ENCODE measurements around the gene USB1.

The USB1 gene

GRCh38 chr16:58000706-58001676, at the start of gene USB1:
Gene USB1 (plus strand): TSS chr16:58001407. CDS start chr16:58001484, 77 bp downstream.
- H3K27me3 ChIP-seq (ENCODE audit: control insufficient read depth in 5 of 5, insufficient read depth in 4 of 5, low read length in 5 of 5), result no peaks in the 10 kb centered on the region
- peak within 1 kb of the TSS; percentile 37 to 85 (median 78) for H3K4me3 ChIP-seq (ENCODE audit: low read depth in 1 of 5, low read length in 5 of 5)
- peak within 1 kb of the TSS; percentile 38 to 89 (median 86) for H3K9ac ChIP-seq (ENCODE audit: low read length in 5 of 5)
- no peaks in the 10 kb centered on the region for H3K9me3 ChIP-seq (ENCODE audit: control insufficient read depth in 5 of 5, low read length in 5 of 5)
- peak within 1 kb of the TSS; percentile 86 for H3K27ac ChIP-seq (ENCODE audit: low read depth, low read length)
- peaks cover 6 to 39% (median 32%) of the 10 kb centered on the region in 5 donors for H3K4me1 ChIP-seq (ENCODE audit: control insufficient read depth in 5 of 5, insufficient read depth in 5 of 5, low read length in 5 of 5)
- peaks cover 0 to 32% (median 23%) of the 10 kb centered on the region in 5 donors for H3K36me3 ChIP-seq (ENCODE audit: control insufficient read depth in 5 of 5, insufficient read depth in 5 of 5, low read length in 5 of 5)

- Histone ChIP-seq H3K4me3 (ENCODE audit: low read depth in 1 of 5, low read length in 5 of 5) (no peak overlapping the region), H3K27me3 (ENCODE audit: control insufficient read depth in 5 of 5, insufficient read depth in 4 of 5, low read length in 5 of 5) (peaks cover 5 to 16% (median 5%) of the 10 kb centered on the region in 5 donors)
Observed at GRCh38 chr16:57952909-57953308, 48.3 kb upstream of the USB1 start.

GRCh38 chr16:57953857-57954256, 47.4 kb upstream of the USB1 start:
- H3K27me3 ChIP-seq (ENCODE audit: control insufficient read depth in 5 of 5, insufficient read depth in 4 of 5, low read length in 5 of 5), result peaks cover 5 to 16% (median 5%) of the 10 kb centered on the region in 5 donors
- no peak overlapping the region for H3K27ac ChIP-seq (ENCODE audit: low read depth, low read length)
- H3K4me1 ChIP-seq (ENCODE audit: control insufficient read depth in 5 of 5, insufficient read depth in 5 of 5, low read length in 5 of 5), result no peaks in the 10 kb centered on the region
- no peak overlapping the region for H3K9ac ChIP-seq (ENCODE audit: low read length in 5 of 5)
- H3K36me3 ChIP-seq (ENCODE audit: control insufficient read depth in 5 of 5, insufficient read depth in 5 of 5, low read length in 5 of 5), result no peaks in the 10 kb centered on the region
- no peak overlapping the region for H3K4me3 ChIP-seq (ENCODE audit: low read depth in 1 of 5, low read length in 5 of 5)
- H3K9me3 ChIP-seq (ENCODE audit: control insufficient read depth in 5 of 5, low read length in 5 of 5), result peaks cover 0 to 3% (median 0%) of the 10 kb centered on the region in 5 donors

More at GRCh38 chr16:57952909-57953308, 48.3 kb upstream of the USB1 start:
- Histone ChIP-seq H3K9ac (ENCODE audit: low read length in 5 of 5) (no peak overlapping the region), H3K4me1 (ENCODE audit: control insufficient read depth in 5 of 5, insufficient read depth in 5 of 5, low read length in 5 of 5) (no peaks in the 10 kb centered on the region), H3K36me3 (ENCODE audit: control insufficient read depth in 5 of 5, insufficient read depth in 5 of 5, low read length in 5 of 5) (no peaks in the 10 kb centered on the region), H3K27ac (ENCODE audit: low read depth, low read length) (no peak overlapping the region), H3K9me3 (ENCODE audit: control insufficient read depth in 5 of 5, low read length in 5 of 5) (peaks cover 0 to 3% (median 0%) of the 10 kb centered on the region in 5 donors)

GRCh38 chr16:57955572-57956188, 45.5 kb upstream of the USB1 start:
- Histone ChIP-seq H3K27me3 (ENCODE audit: control insufficient read depth in 5 of 5, insufficient read depth in 4 of 5, low read length in 5 of 5) (peaks cover 0 to 14% (median 4%) of the 10 kb centered on the region in 5 donors), H3K4me3 (ENCODE audit: low read depth in 1 of 5, low read length in 5 of 5) (no peak overlapping the region), H3K27ac (ENCODE audit: low read depth, low read length) (no peak overlapping the region), H3K4me1 (ENCODE audit: control insufficient read depth in 5 of 5, insufficient read depth in 5 of 5, low read length in 5 of 5) (no peaks in the 10 kb centered on the region), H3K36me3 (ENCODE audit: control insufficient read depth in 5 of 5, insufficient read depth in 5 of 5, low read length in 5 of 5) (no peaks in the 10 kb centered on the region), H3K9ac (ENCODE audit: low read length in 5 of 5) (no peak overlapping the region), H3K9me3 (ENCODE audit: control insufficient read depth in 5 of 5, low read length in 5 of 5) (no peaks in the 10 kb centered on the region)

- peaks cover 0 to 13% (median 0%) of the 10 kb centered on the region in 5 donors for H3K27me3 ChIP-seq (ENCODE audit: control insufficient read depth in 5 of 5, insufficient read depth in 4 of 5, low read length in 5 of 5)
- no peak overlapping the region for H3K27ac ChIP-seq (ENCODE audit: low read depth, low read length)
- no peaks in the 10 kb centered on the region for H3K9me3 ChIP-seq (ENCODE audit: control insufficient read depth in 5 of 5, low read length in 5 of 5)
Observed at GRCh38 chr16:57956270-57956808, 44.9 kb upstream of the USB1 start.

GRCh38 chr16:57956924-57957672, 44.1 kb upstream of the USB1 start:
- no peak overlapping the region for H3K9ac ChIP-seq (ENCODE audit: low read length in 5 of 5)
- no peak overlapping the region for H3K27ac ChIP-seq (ENCODE audit: low read depth, low read length)
- H3K9me3 ChIP-seq (ENCODE audit: control insufficient read depth in 5 of 5, low read length in 5 of 5), result no peaks in the 10 kb centered on the region
- peaks cover 0 to 7% (median 0%) of the 10 kb centered on the region in 5 donors for H3K27me3 ChIP-seq (ENCODE audit: control insufficient read depth in 5 of 5, insufficient read depth in 4 of 5, low read length in 5 of 5)
- no peaks in the 10 kb centered on the region for H3K4me1 ChIP-seq (ENCODE audit: control insufficient read depth in 5 of 5, insufficient read depth in 5 of 5, low read length in 5 of 5)
- H3K36me3 ChIP-seq (ENCODE audit: control insufficient read depth in 5 of 5, insufficient read depth in 5 of 5, low read length in 5 of 5), result no peaks in the 10 kb centered on the region
- no peak overlapping the region for H3K4me3 ChIP-seq (ENCODE audit: low read depth in 1 of 5, low read length in 5 of 5)

More at GRCh38 chr16:57956270-57956808, 44.9 kb upstream of the USB1 start:
- Histone ChIP-seq H3K4me3 (ENCODE audit: low read depth in 1 of 5, low read length in 5 of 5) (no peak overlapping the region), H3K36me3 (ENCODE audit: control insufficient read depth in 5 of 5, insufficient read depth in 5 of 5, low read length in 5 of 5) (no peaks in the 10 kb centered on the region), H3K9ac (ENCODE audit: low read length in 5 of 5) (no peak overlapping the region), H3K4me1 (ENCODE audit: control insufficient read depth in 5 of 5, insufficient read depth in 5 of 5, low read length in 5 of 5) (no peaks in the 10 kb centered on the region)

- Histone ChIP-seq H3K27me3 (ENCODE audit: control insufficient read depth in 5 of 5, insufficient read depth in 4 of 5, low read length in 5 of 5) (peaks cover 0 to 7% (median 0%) of the 10 kb centered on the region in 5 donors), H3K36me3 (ENCODE audit: control insufficient read depth in 5 of 5, insufficient read depth in 5 of 5, low read length in 5 of 5) (no peaks in the 10 kb centered on the region), H3K9me3 (ENCODE audit: control insufficient read depth in 5 of 5, low read length in 5 of 5) (no peaks in the 10 kb centered on the region)
Observed at GRCh38 chr16:57957673-57958392, 43.4 kb upstream of the USB1 start.

GRCh38 chr16:57958544-57958943, 42.7 kb upstream of the USB1 start:
- H3K27ac ChIP-seq (ENCODE audit: low read depth, low read length), result no peak overlapping the region
- H3K27me3 ChIP-seq (ENCODE audit: control insufficient read depth in 5 of 5, insufficient read depth in 4 of 5, low read length in 5 of 5), result peaks cover 0 to 7% (median 0%) of the 10 kb centered on the region in 5 donors
- H3K9ac ChIP-seq (ENCODE audit: low read length in 5 of 5), result no peak overlapping the region
- H3K4me3 ChIP-seq (ENCODE audit: low read depth in 1 of 5, low read length in 5 of 5), result no peak overlapping the region
- no peaks in the 10 kb centered on the region for H3K36me3 ChIP-seq (ENCODE audit: control insufficient read depth in 5 of 5, insufficient read depth in 5 of 5, low read length in 5 of 5)
- no peaks in the 10 kb centered on the region for H3K4me1 ChIP-seq (ENCODE audit: control insufficient read depth in 5 of 5, insufficient read depth in 5 of 5, low read length in 5 of 5)
- no peaks in the 10 kb centered on the region for H3K9me3 ChIP-seq (ENCODE audit: control insufficient read depth in 5 of 5, low read length in 5 of 5)

More at GRCh38 chr16:57957673-57958392, 43.4 kb upstream of the USB1 start:
- H3K27ac ChIP-seq (ENCODE audit: low read depth, low read length), result no peak overlapping the region
- H3K4me1 ChIP-seq (ENCODE audit: control insufficient read depth in 5 of 5, insufficient read depth in 5 of 5, low read length in 5 of 5), result no peaks in the 10 kb centered on the region
- no peak overlapping the region for H3K9ac ChIP-seq (ENCODE audit: low read length in 5 of 5)
- no peak overlapping the region for H3K4me3 ChIP-seq (ENCODE audit: low read depth in 1 of 5, low read length in 5 of 5)

GRCh38 chr16:57959121-57959520, 42.1 kb upstream of the USB1 start:
- Histone ChIP-seq H3K27me3 (ENCODE audit: control insufficient read depth in 5 of 5, insufficient read depth in 4 of 5, low read length in 5 of 5) (peaks cover 0 to 7% (median 0%) of the 10 kb centered on the region in 5 donors), H3K27ac (ENCODE audit: low read depth, low read length) (no peak overlapping the region), H3K4me1 (ENCODE audit: control insufficient read depth in 5 of 5, insufficient read depth in 5 of 5, low read length in 5 of 5) (no peaks in the 10 kb centered on the region), H3K9ac (ENCODE audit: low read length in 5 of 5) (no peak overlapping the region), H3K36me3 (ENCODE audit: control insufficient read depth in 5 of 5, insufficient read depth in 5 of 5, low read length in 5 of 5) (no peaks in the 10 kb centered on the region), H3K9me3 (ENCODE audit: control insufficient read depth in 5 of 5, low read length in 5 of 5) (no peaks in the 10 kb centered on the region), H3K4me3 (ENCODE audit: low read depth in 1 of 5, low read length in 5 of 5) (no peak overlapping the region)

Data from subcutaneous abdominal adipose tissue (tissue), 5 donors.